H9 (cell line): Measurements from ENCODE around the gene MAP2K1. TPM values are rescaled to one million over a fixed set of nuclear protein-coding genes. Genes with fewer than 3 reads are reported as not detected.
"Not testable (repeated sequence)": the region's sequence is repeated elsewhere in the genome, so short reads cannot be mapped to it uniquely, and the experiment has no call there.

Experiments used
- DNase-seq: peaks from one replicate; pipeline ENCODE4 v3.0.0-alpha.2; 2017
- H2AFZ ChIP-seq: one replicate; pipeline ENCODE4 v1.6.1; 2013; ENCODE audit warnings: mild to moderate bottlenecking, low read length, control low read depth, moderate library complexity
- H2AK5ac ChIP-seq: 2 replicates; pipeline ENCODE4 v1.6.1; 2013; ENCODE audit warnings: low read length, control low read depth, mixed read lengths; ENCODE audit not compliant: insufficient read length
- H2BK120ac ChIP-seq: one replicate; pipeline ENCODE4 v1.6.1; 2013; ENCODE audit warnings: low read depth, mild to moderate bottlenecking, low read length, control low read depth, inconsistent platforms; ENCODE audit not compliant: poor library complexity, severe bottlenecking
- H2BK12ac ChIP-seq: 2 replicates; pipeline ENCODE4 v1.6.1; 2013; ENCODE audit warnings: low read length, control low read depth, mixed read lengths, low read depth; ENCODE audit not compliant: insufficient read length
- H2BK15ac ChIP-seq: 2 replicates; pipeline ENCODE4 v1.6.1; 2013; ENCODE audit warnings: low read depth, low read length, control low read depth
- H2BK20ac ChIP-seq: one replicate; pipeline ENCODE4 v1.6.1; 2013; ENCODE audit warnings: low read depth, mild to moderate bottlenecking, low read length, control low read depth, inconsistent platforms; ENCODE audit not compliant: poor library complexity, severe bottlenecking
- H2BK5ac ChIP-seq: 2 replicates; pipeline ENCODE4 v1.6.1; 2013; ENCODE audit warnings: low read length, control low read depth, mixed read lengths; ENCODE audit not compliant: insufficient read length
- H3K14ac ChIP-seq: 2 replicates; pipeline ENCODE4 v1.6.1; 2013; ENCODE audit warnings: low read length, control low read depth; ENCODE audit not compliant: insufficient read depth
- H3K18ac ChIP-seq: 2 replicates; pipeline ENCODE4 v1.6.1; 2013; ENCODE audit warnings: low read depth, mild to moderate bottlenecking, mixed read lengths, low read length, control low read depth; ENCODE audit not compliant: insufficient read length
- H3K23ac ChIP-seq: 2 replicates; pipeline ENCODE4 v1.6.1; 2013; ENCODE audit warnings: low read length, control low read depth, mixed read lengths, low read depth; ENCODE audit not compliant: insufficient read length
- H3K23me2 ChIP-seq: 2 replicates; pipeline ENCODE4 v1.6.1; 2013; ENCODE audit warnings: low read depth, mild to moderate bottlenecking, mixed read lengths, low read length, control low read depth; ENCODE audit not compliant: insufficient read length, poor library complexity, severe bottlenecking
- H3K27ac ChIP-seq: 2 replicates; pipeline ENCODE4 v1.5.1; 2013; ENCODE audit warnings: low read length, control low read depth, mixed read lengths, low read depth; ENCODE audit not compliant: insufficient read length
- H3K27me3 ChIP-seq: 2 replicates; pipeline ENCODE4 v1.6.1; 2013; ENCODE audit warnings: low read length, control low read depth, inconsistent platforms; ENCODE audit not compliant: insufficient read depth
- H3K4ac ChIP-seq: 2 replicates; pipeline ENCODE4 v1.6.1; 2013; ENCODE audit warnings: low read depth, mild to moderate bottlenecking, control low read depth, inconsistent platforms, low read length, moderate library complexity
- H3K4me1 ChIP-seq: 2 replicates; pipeline ENCODE4 v1.6.1; 2013; ENCODE audit warnings: low read length, control low read depth, inconsistent platforms; ENCODE audit not compliant: insufficient read depth
- H3K4me2 ChIP-seq: 2 replicates; pipeline ENCODE4 v1.6.1; 2013; ENCODE audit warnings: low read length, control low read depth, mixed read lengths; ENCODE audit not compliant: insufficient read length, insufficient read depth
- H3K56ac ChIP-seq: 2 replicates; pipeline ENCODE4 v1.6.1; 2013; ENCODE audit warnings: low read depth, mild to moderate bottlenecking, mixed read lengths, low read length, control low read depth; ENCODE audit not compliant: insufficient read length
- H3K79me1 ChIP-seq: 2 replicates; pipeline ENCODE4 v1.6.1; 2013; ENCODE audit warnings: low read depth, mild to moderate bottlenecking, moderate library complexity, low read length, control low read depth, inconsistent platforms; ENCODE audit not compliant: insufficient read depth, poor library complexity, severe bottlenecking
- H3K79me2 ChIP-seq: 2 replicates; pipeline ENCODE4 v1.6.1; 2013; ENCODE audit warnings: low read length, control low read depth, inconsistent platforms; ENCODE audit not compliant: insufficient read depth
- H3K9ac ChIP-seq: 2 replicates; pipeline ENCODE4 v1.6.1; 2013; ENCODE audit warnings: low read length, control low read depth, mixed read lengths; ENCODE audit not compliant: insufficient read length; ENCODE audit errors: extremely low read depth
- H3K9me3 ChIP-seq: one replicate; pipeline ENCODE4 v1.6.1; 2013; ENCODE audit warnings: low read depth, low read length, inconsistent platforms; ENCODE audit not compliant: control insufficient read depth
- H3T11ph ChIP-seq: one replicate; pipeline ENCODE4 v1.6.1; 2013; ENCODE audit warnings: mild to moderate bottlenecking, low read length, control low read depth, inconsistent platforms
- H4K20me1 ChIP-seq: one replicate; pipeline ENCODE4 v1.6.1; 2013; ENCODE audit not compliant: control insufficient read depth, insufficient read length, insufficient read depth
- H4K5ac ChIP-seq: 2 replicates; pipeline ENCODE4 v1.6.1; 2013; ENCODE audit warnings: low read depth, mild to moderate bottlenecking, mixed read lengths, low read length, control low read depth; ENCODE audit not compliant: insufficient read length
- H4K8ac ChIP-seq: replicated peaks from 2 replicates; pipeline ENCODE4 v1.6.1; 2013; ENCODE audit warnings: low read length, control low read depth, mixed read lengths, low read depth; ENCODE audit not compliant: insufficient read length
- H4K91ac ChIP-seq: 2 replicates; pipeline ENCODE4 v1.6.1; 2013; ENCODE audit warnings: low read depth, mild to moderate bottlenecking, moderate library complexity, mixed read lengths, low read length, control low read depth; ENCODE audit not compliant: insufficient read length
- H3K27ac Mint-ChIP-seq, 3 experiments: 2 replicates in 2 of 3; 3 replicates in 1 of 3; pipeline ENCODE4 v1.8.0; 2020 to 2021; ENCODE audit warnings: mixed read lengths in 3 of 3, mild to moderate bottlenecking in 1 of 3, moderate library complexity in 1 of 3
- H3K27me3 Mint-ChIP-seq: 2 replicates; pipeline ENCODE4 v1.8.0; 2021; ENCODE audit warnings: low read depth, mild to moderate bottlenecking, moderate library complexity, mixed read lengths
- H3K36me3 Mint-ChIP-seq, 3 experiments: 2 replicates in 2 of 3; 3 replicates in 1 of 3; pipeline ENCODE4 v1.8.0; 2020 to 2021; ENCODE audit warnings: low read depth in 3 of 3, mixed read lengths in 3 of 3; ENCODE audit not compliant: insufficient read depth in 1 of 3
- H3K4me1 Mint-ChIP-seq, 2 experiments: 2 replicates each; pipeline ENCODE4 v1.8.0; 2020; ENCODE audit warnings: mixed read lengths in 2 of 2
- H3K4me3 Mint-ChIP-seq, 2 experiments: 2 replicates in 1 of 2; 3 replicates in 1 of 2; pipeline ENCODE4 v1.8.0; 2020 to 2021; ENCODE audit warnings: mild to moderate bottlenecking in 2 of 2, mixed read lengths in 2 of 2, moderate library complexity in 1 of 2
- H3K9me3 Mint-ChIP-seq, 2 experiments: 2 replicates in 1 of 2; 3 replicates in 1 of 2; pipeline ENCODE4 v1.8.0; 2020; ENCODE audit warnings: mild to moderate bottlenecking in 2 of 2, mixed read lengths in 2 of 2, moderate library complexity in 1 of 2
- WGBS: extraction: QIAGEN DNeasy Blood & Tissue Kit; methylation state at CpG from one replicate; pipeline ENCODE4 v1.1.7; 2013; ENCODE audit warnings: missing lambda C conversion rate, low lambda C conversion rate, mixed read lengths; ENCODE audit not compliant: insufficient read length; ENCODE audit errors: extremely low coverage; 5-methylcytosine and 5-hydroxymethylcytosine counted together
- total RNA-seq: library from RNA; stranded (reverse); gene quantifications from 2 replicates; pipeline ENCODE4 v1.2.1, GENCODE V29; 2021
- TF ChIP-seq, protein P1 (sequence below): fragments of 200-600 bp; sonication (generic); conservative IDR thresholded peaks from 3 replicates; pipeline ENCODE4 v1.8.0; 2021; ENCODE audit warnings: antibody characterized with exemption, mild to moderate bottlenecking

The MAP2K1 gene
- total RNA-seq, 1 experiment from 2014 or later, result 50.8 TPM

- no peaks in the 10 kb centered on the region for H3K9me3 ChIP-seq
- H2BK120ac ChIP-seq, result no peak overlapping the region
- no peaks in the 10 kb centered on the region for H3K23me2 ChIP-seq
- H2BK15ac ChIP-seq, result no peak overlapping the region
- peaks cover 52 to 70% (median 70%) of the 10 kb centered on the region in 3 experiments for H3K36me3 Mint-ChIP-seq
- H3K9ac ChIP-seq, result no peak overlapping the region
- no peaks in the 10 kb centered on the region for H3K4me1 ChIP-seq
- no peaks in the 10 kb centered on the region; a peak in 2 of 5 replicates for H3K9me3 Mint-ChIP-seq
- no peak overlapping the region for H2BK5ac ChIP-seq
- TF ChIP-seq, protein P1, sequence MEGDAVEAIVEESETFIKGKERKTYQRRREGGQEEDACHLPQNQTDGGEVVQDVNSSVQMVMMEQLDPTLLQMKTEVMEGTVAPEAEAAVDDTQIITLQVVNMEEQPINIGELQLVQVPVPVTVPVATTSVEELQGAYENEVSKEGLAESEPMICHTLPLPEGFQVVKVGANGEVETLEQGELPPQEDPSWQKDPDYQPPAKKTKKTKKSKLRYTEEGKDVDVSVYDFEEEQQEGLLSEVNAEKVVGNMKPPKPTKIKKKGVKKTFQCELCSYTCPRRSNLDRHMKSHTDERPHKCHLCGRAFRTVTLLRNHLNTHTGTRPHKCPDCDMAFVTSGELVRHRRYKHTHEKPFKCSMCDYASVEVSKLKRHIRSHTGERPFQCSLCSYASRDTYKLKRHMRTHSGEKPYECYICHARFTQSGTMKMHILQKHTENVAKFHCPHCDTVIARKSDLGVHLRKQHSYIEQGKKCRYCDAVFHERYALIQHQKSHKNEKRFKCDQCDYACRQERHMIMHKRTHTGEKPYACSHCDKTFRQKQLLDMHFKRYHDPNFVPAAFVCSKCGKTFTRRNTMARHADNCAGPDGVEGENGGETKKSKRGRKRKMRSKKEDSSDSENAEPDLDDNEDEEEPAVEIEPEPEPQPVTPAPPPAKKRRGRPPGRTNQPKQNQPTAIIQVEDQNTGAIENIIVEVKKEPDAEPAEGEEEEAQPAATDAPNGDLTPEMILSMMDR, result no peak
- no peak overlapping the region for H3K18ac ChIP-seq
- no peak overlapping the region for H4K91ac ChIP-seq
- H3K27me3 ChIP-seq, result no peaks in the 10 kb centered on the region
- no peaks in the 10 kb centered on the region for H3K79me1 ChIP-seq
- peaks cover 31% of the 10 kb centered on the region; the same call in 1 of the 2 replicates for H3K79me2 ChIP-seq
- no CpG with 5 or more reads among the region's 10 CpGs for WGBS
- no peak overlapping the region for H4K5ac ChIP-seq
- peaks cover 27 to 35% of the 10 kb centered on the region in 2 experiments for H3K4me1 Mint-ChIP-seq
- no peak overlapping the region for H3K56ac ChIP-seq
- no peaks in the 10 kb centered on the region for H3K27me3 Mint-ChIP-seq
- H2BK12ac ChIP-seq, result no peak overlapping the region
- no peak overlapping the region for H2BK20ac ChIP-seq
- H2AK5ac ChIP-seq, result no peak overlapping the region
- H3T11ph ChIP-seq, result no peak overlapping the region
- no peak overlapping the region for H2AFZ ChIP-seq
- no peak overlapping the region for H3K27ac ChIP-seq
- no peaks in the 10 kb centered on the region for H4K20me1 ChIP-seq
- no peak overlapping the region for H3K23ac ChIP-seq
- H4K8ac ChIP-seq, result no peak overlapping the region
- no peak overlapping the region for H3K14ac ChIP-seq
- H3K4me2 ChIP-seq, result peak overlapping the region; percentile 87
- no peak for DNase-seq
- no peak overlapping the region for H3K4ac ChIP-seq
- H3K4me3 Mint-ChIP-seq, result peak overlapping the region; percentile 98 to 100
- peak overlapping the region; percentile 5 to 98 (median 92); a peak in 4 of 7 replicates for H3K27ac Mint-ChIP-seq
Observed at GRCh38 chr15:66502491-66502890, 115.8 kb downstream of the MAP2K1 start.

DNA sequence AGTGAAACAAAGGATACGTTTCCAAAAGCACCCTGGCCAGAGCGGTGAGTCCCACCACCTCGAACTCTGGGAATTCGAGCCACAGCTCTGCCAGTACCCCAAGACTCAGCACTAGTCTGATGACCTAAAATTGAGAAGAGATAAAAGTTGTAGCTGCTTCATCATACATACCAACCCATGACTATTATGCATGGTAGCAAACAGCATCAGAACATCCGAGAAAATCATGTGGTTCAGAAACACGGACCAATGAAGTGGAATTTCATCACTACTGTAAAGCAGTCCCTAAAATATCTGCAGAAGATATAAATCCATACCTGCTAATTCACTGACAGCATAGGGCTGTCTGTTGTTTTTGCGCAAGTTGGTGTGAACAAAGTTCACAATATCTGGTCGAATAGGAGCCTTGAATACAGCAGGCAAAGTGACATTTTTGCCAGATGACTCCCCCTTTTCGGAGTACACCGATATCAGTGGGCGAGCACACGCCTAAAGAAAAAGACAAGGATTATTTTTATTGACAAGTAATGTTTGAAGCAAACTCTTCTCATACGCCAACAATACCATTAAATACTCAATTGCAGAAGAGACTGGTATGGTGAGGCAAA is 116.4 kb downstream of the MAP2K1 start:
- not testable (repeated sequence) for H2AFZ ChIP-seq, H4K20me1 ChIP-seq, H3K23me2 ChIP-seq, H3K27me3 Mint-ChIP-seq, H3T11ph ChIP-seq, H3K9me3 Mint-ChIP-seq, DNase-seq, H4K91ac ChIP-seq, H2BK15ac ChIP-seq, H3K14ac ChIP-seq, H3K18ac ChIP-seq, H2BK12ac ChIP-seq, H2BK5ac ChIP-seq, H2BK120ac ChIP-seq, H2AK5ac ChIP-seq, H4K8ac ChIP-seq, H3K79me1 ChIP-seq, H3K23ac ChIP-seq, H4K5ac ChIP-seq, H3K56ac ChIP-seq, H3K4me1 ChIP-seq, H3K27me3 ChIP-seq, H3K27ac ChIP-seq, H2BK20ac ChIP-seq, H3K4ac ChIP-seq, H3K9me3 ChIP-seq
- peaks cover 52 to 66% (median 65%) of the 10 kb centered on the region in 3 experiments for H3K36me3 Mint-ChIP-seq
- peak overlapping the region; percentile 5 to 98 (median 92); a peak in 5 of 7 replicates for H3K27ac Mint-ChIP-seq
- Histone ChIP-seq H3K9ac (peak overlapping the region; percentile 96), H3K4me2 (peak overlapping the region; percentile 87), H3K79me2 (peaks cover 31% of the 10 kb centered on the region; the same call in 1 of the 2 replicates)
- H3K4me3 Mint-ChIP-seq, result peak overlapping the region; percentile 98 to 100
- H3K4me1 Mint-ChIP-seq, result peaks cover 23 to 32% of the 10 kb centered on the region in 2 experiments
- WGBS, result no CpG with 5 or more reads among the region's 13 CpGs
